HCT116 (cell line): Measurements from ENCODE around the gene CLSTN1. TPM values are rescaled to one million over a fixed set of nuclear protein-coding genes. Genes with fewer than 3 reads are reported as not detected.

Experiments used
- ATAC-seq: fragments of 200-7000 bp; cut with Tn5 transposase; 2 replicates; pipeline ENCODE4 v1.9.1; 2020; ENCODE audit warnings: mild to moderate bottlenecking, moderate library complexity
- BruUV-seq: library from RNA; stranded (reverse); fragments of 400-500 nt; replicated peaks from 2 replicates; lab custom pipeline; 2021; lab: Mats Ljungman, UMichigan
- CTCF ChIA-PET: fragments of 300-600 bp; sonication (Branson Sonifier 250); formaldehyde crosslinking; loops from one replicate; lab custom pipeline; 2021; ENCODE audit warnings: antibody characterized with exemption; lab: Charles Lee
- POLR2A ChIA-PET: fragments of 300-600, 350-600 bp; sonication (Branson Sonifier 250); formaldehyde crosslinking; loops from one replicate; lab custom pipeline; 2021; ENCODE audit warnings: antibody characterized with exemption; lab: Charles Lee
- RAD21 ChIA-PET, 2 experiments: fragments of 300-600 bp; sonication (Branson Sonifier 250); formaldehyde crosslinking; loops; one replicate each; lab custom pipeline; 2023; ENCODE audit warnings: low total read pairs in 2 of 2; ENCODE audit not compliant: uncharacterized antibody in 2 of 2, unreplicated experiment in 2 of 2, low non-redundant PET in 1 of 2; lab: Charles Lee
- DNase-seq: peaks from one replicate; pipeline ENCODE4 v3.0.0-alpha.2; 2010; ENCODE audit warnings: low read depth, low spot score
- H2AFZ ChIP-seq: fragments of 200-600 bp; shearing (Covaris generic), sonication (generic); 2 replicates; pipeline ENCODE4 v1.6.1; 2017; ENCODE audit warnings: low read depth, mixed run types, mixed read lengths, antibody characterized with exemption, low read length; ENCODE audit not compliant: poor library complexity, severe bottlenecking
- H3K27ac ChIP-seq: 2 replicates; pipeline ENCODE4 v1.5.1; 2012; ENCODE audit warnings: low read depth, low read length
- H3K27me3 ChIP-seq: fragments of 200-600 bp; sonication (generic); 2 replicates; pipeline ENCODE4 v1.6.1; 2016; ENCODE audit warnings: mixed run types, low read length, mixed read lengths; ENCODE audit not compliant: insufficient read depth
- H3K36me3 ChIP-seq, 2 experiments: fragments of 200-500 bp in 1 of 2; fragments of 200-600 bp in 1 of 2; sonication (Bioruptor generic) in 1 of 2; sonication (generic) in 1 of 2; 2 replicates each; pipeline versions ENCODE4 v1.5.1 to v1.6.1; 2014 to 2016; ENCODE audit warnings: low read length in 2 of 2, inconsistent platforms in 1 of 2, mixed read lengths in 1 of 2, mixed run types in 1 of 2; ENCODE audit not compliant: insufficient read depth in 2 of 2, control insufficient read depth in 1 of 2
- H3K4me1 ChIP-seq, 2 experiments: fragments of 200-600 bp in 1 of 2; sonication (generic) in 1 of 2; 2 replicates each; pipeline versions ENCODE4 v1.5.1 to v1.6.1; 2012 to 2017; ENCODE audit warnings: low read length in 2 of 2, inconsistent platforms in 1 of 2, mild to moderate bottlenecking in 1 of 2, mixed read lengths in 1 of 2, mixed run types in 1 of 2, moderate library complexity in 1 of 2; ENCODE audit not compliant: insufficient read depth in 2 of 2, control insufficient read depth in 1 of 2
- H3K4me2 ChIP-seq: fragments of 200-600 bp; sonication (generic); 2 replicates; pipeline ENCODE4 v1.6.1; 2017; ENCODE audit warnings: mixed run types, low read length, mixed read lengths
- H3K4me3 ChIP-seq, 2 experiments: fragments of 200-600 bp in 1 of 2; sonication (generic) in 1 of 2; replicated peaks in 1 of 2; 2 replicates each; pipeline ENCODE4 v1.5.1; 2011 to 2016; ENCODE audit warnings: low read length in 2 of 2, control low read depth in 1 of 2, low read depth in 1 of 2, mild to moderate bottlenecking in 1 of 2, mixed read lengths in 1 of 2, mixed run types in 1 of 2
- H3K79me2 ChIP-seq: fragments of 200-600 bp; sonication (generic); 2 replicates; pipeline ENCODE4 v1.6.1; 2017; ENCODE audit warnings: mild to moderate bottlenecking, mixed run types, low read length, moderate library complexity, mixed read lengths; ENCODE audit not compliant: insufficient read depth
- H3K9ac ChIP-seq: fragments of 200-600 bp; sonication (generic); 2 replicates; pipeline ENCODE4 v1.6.1; 2016; ENCODE audit warnings: low read length, mixed read lengths
- H3K9me2 ChIP-seq: fragments of 200-600 bp; sonication (generic), shearing (Covaris generic); 2 replicates; pipeline ENCODE4 v1.6.1; 2017; ENCODE audit warnings: mixed run types, mild to moderate bottlenecking, moderate library complexity; ENCODE audit not compliant: insufficient read depth
- H3K9me3 ChIP-seq, 2 experiments: fragments of 200-500 bp in 1 of 2; fragments of 200-600 bp in 1 of 2; sonication (Bioruptor generic) in 1 of 2; sonication (generic) in 1 of 2; 2 replicates each; pipeline ENCODE4 v1.6.1; 2014 to 2017; ENCODE audit warnings: low read length in 2 of 2, mixed read lengths in 2 of 2, inconsistent platforms in 1 of 2, low read depth in 1 of 2, mild to moderate bottlenecking in 1 of 2, mixed run types in 1 of 2, moderate library complexity in 1 of 2; ENCODE audit not compliant: control insufficient read depth in 1 of 2, insufficient read depth in 1 of 2
- H4K20me1 ChIP-seq: fragments of 200-600 bp; sonication (generic), shearing (Covaris generic); 2 replicates; pipeline ENCODE4 v1.6.1; 2017; ENCODE audit warnings: mixed run types, mild to moderate bottlenecking, moderate library complexity; ENCODE audit not compliant: insufficient read depth
- CEBPB ChIP-seq: IDR thresholded peaks from 2 replicates; pipeline ENCODE4 v1.6.1; 2012; ENCODE audit warnings: low read depth
- EZH2 ChIP-seq: fragments of 200-600 bp; sonication (generic); IDR thresholded peaks from 2 replicates; pipeline ENCODE4 v1.6.1; 2017; ENCODE audit warnings: antibody characterized with exemption, mixed run types
- POLR2A ChIP-seq: IDR thresholded peaks from 2 replicates; pipeline ENCODE4 v1.7.0; 2011; ENCODE audit warnings: borderline replicate concordance; ENCODE audit not compliant: insufficient read depth, insufficient read length; ENCODE audit errors: extremely low read depth
- POLR2AphosphoS5 ChIP-seq: IDR thresholded peaks from 2 replicates; pipeline ENCODE4 v1.6.1; 2011; ENCODE audit warnings: mild to moderate bottlenecking, low read depth, low read length, moderate library complexity
- RAD21 ChIP-seq: IDR thresholded peaks from 2 replicates; pipeline ENCODE4 v1.6.1; 2012; ENCODE audit warnings: low read depth, mild to moderate bottlenecking
- SP1 ChIP-seq: IDR thresholded peaks from 2 replicates; pipeline ENCODE4 v1.6.1; 2012; ENCODE audit warnings: low read depth
- ZFX ChIP-seq: fragments of 450-650 bp; IDR thresholded peaks from 2 replicates; pipeline ENCODE4 v1.6.1; 2017
- ZNF274 ChIP-seq: fragments of 200-500 bp; sonication (Bioruptor generic); IDR thresholded peaks from 2 replicates; pipeline ENCODE4 v1.6.1; 2014; ENCODE audit warnings: mild to moderate bottlenecking, low read depth, low read length, inconsistent platforms
- intact Hi-C: fragments of 100-400 bp; cut with micrococcal nuclease; formaldehyde crosslinking; loops from 2 replicates; pipeline ENCODE4 v1.10.0; 2022
- total RNA-seq: library from RNA; stranded (reverse); gene quantifications from one replicate; pipeline ENCODE4 v1.2.1, GENCODE V29; 2021; ENCODE audit not compliant: unreplicated experiment
- TF ChIP-seq, protein P1 (sequence below): IDR thresholded peaks from 2 replicates; pipeline ENCODE4 v1.6.1; 2012; ENCODE audit warnings: low read depth

Gene CLSTN1
- total RNA-seq, 1 experiment from 2014 or later = 113 TPM

DNA sequence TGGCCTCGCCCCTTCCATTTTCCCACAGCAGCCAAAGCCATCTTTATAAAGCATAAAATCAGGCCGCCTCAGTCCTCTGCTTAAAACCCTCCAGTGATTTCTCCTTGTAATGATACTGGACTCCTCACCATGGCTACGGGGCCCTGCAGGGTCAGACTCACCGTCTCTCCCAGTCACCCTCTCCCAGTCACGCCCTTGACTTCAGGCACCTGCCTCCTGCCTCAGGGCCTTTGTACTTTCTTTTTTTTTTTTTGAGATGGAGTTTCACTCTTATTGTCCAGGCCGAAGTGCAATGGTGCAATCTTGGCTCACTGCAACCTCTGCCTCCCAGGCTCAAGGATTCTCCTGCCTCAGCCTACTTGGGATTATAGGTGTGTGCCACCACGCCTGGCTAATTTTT, 124.4 kb downstream of the CLSTN1 start:
- DNase-seq (no peak), ATAC-seq (no peak)
- no peaks in the 10 kb centered on the region for H3K9me3 ChIP-seq
- no peak overlapping the region for H3K9ac ChIP-seq
- no peaks in the 10 kb centered on the region for H3K79me2 ChIP-seq
- no peaks in the 10 kb centered on the region for H4K20me1 ChIP-seq
- ChIA-PET POLR2A (no interaction called here), CTCF (no interaction called here), RAD21 (no interaction called here)
- no peak overlapping the region for H3K27ac ChIP-seq
- no peak overlapping the region for H3K4me3 ChIP-seq
- intact Hi-C loops = no loop called here
- no peaks in the 10 kb centered on the region for H3K9me2 ChIP-seq
- H3K4me2 ChIP-seq = peak overlapping the region; percentile 49; the same call in 1 of the 2 replicates
- H3K27me3 ChIP-seq = no peaks in the 10 kb centered on the region
- H3K36me3 ChIP-seq = no peaks in the 10 kb centered on the region
- H3K4me1 ChIP-seq = peaks cover 15 to 27% of the 10 kb centered on the region in 2 experiments
- no peak for TF ChIP-seq EZH2
- TF ChIP-seq, protein P1, sequence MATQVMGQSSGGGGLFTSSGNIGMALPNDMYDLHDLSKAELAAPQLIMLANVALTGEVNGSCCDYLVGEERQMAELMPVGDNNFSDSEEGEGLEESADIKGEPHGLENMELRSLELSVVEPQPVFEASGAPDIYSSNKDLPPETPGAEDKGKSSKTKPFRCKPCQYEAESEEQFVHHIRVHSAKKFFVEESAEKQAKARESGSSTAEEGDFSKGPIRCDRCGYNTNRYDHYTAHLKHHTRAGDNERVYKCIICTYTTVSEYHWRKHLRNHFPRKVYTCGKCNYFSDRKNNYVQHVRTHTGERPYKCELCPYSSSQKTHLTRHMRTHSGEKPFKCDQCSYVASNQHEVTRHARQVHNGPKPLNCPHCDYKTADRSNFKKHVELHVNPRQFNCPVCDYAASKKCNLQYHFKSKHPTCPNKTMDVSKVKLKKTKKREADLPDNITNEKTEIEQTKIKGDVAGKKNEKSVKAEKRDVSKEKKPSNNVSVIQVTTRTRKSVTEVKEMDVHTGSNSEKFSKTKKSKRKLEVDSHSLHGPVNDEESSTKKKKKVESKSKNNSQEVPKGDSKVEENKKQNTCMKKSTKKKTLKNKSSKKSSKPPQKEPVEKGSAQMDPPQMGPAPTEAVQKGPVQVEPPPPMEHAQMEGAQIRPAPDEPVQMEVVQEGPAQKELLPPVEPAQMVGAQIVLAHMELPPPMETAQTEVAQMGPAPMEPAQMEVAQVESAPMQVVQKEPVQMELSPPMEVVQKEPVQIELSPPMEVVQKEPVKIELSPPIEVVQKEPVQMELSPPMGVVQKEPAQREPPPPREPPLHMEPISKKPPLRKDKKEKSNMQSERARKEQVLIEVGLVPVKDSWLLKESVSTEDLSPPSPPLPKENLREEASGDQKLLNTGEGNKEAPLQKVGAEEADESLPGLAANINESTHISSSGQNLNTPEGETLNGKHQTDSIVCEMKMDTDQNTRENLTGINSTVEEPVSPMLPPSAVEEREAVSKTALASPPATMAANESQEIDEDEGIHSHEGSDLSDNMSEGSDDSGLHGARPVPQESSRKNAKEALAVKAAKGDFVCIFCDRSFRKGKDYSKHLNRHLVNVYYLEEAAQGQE = no peak
- no peak for TF ChIP-seq SP1
- TF ChIP-seq RAD21 = no peak
- TF ChIP-seq ZFX = no peak
- TF ChIP-seq POLR2A = no peak
- no peak for TF ChIP-seq POLR2AphosphoS5
- no peak for TF ChIP-seq CEBPB
- TF ChIP-seq ZNF274 = no peak
- TF ChIP-seq, all 23 proteins: peak for 0
- no peak overlapping the region for H2AFZ ChIP-seq
- BruUV-seq = no TSS peak
